ENCODE measurements around the gene HYI.

GRCh38 chr1:43415901-43416300, 37.8 kb downstream of the HYI start:
- TF ChIP-seq POLR2A (IDR thresholded peaks at IDR 0.05; ENCODE audit: low read length) (no peak), GATA1 (IDR thresholded peaks at IDR 0.05; ENCODE audit: low read depth, low read length) (no peak)
